Gastrocnemius medialis (tissue), 4 donors: ENCODE data around the gene TNS1. TPM values are rescaled to one million over a fixed set of nuclear protein-coding genes. Genes with fewer than 3 reads are reported as not detected.
A peak's percentile ranks its signal among the peaks of the same experiment; 100 is the strongest.
"Not testable (repeated sequence)": the region's sequence is repeated elsewhere in the genome, so short reads cannot be mapped to it uniquely, and the experiment has no call there.

Source experiments
- ATAC-seq, 2 donors: fragments of 150-250 bp; one replicate each; pipeline ENCODE4 v1.9.1; 2016
- DNase-seq, 2 donors: peaks; one replicate each; pipeline ENCODE4 v3.0.0-alpha.2; 2019
- H3K27ac ChIP-seq, 4 donors: fragments of 200-600 bp; sonication (generic); 1 replicate in 1 of 4; 2 replicates in 3 of 4; pipeline ENCODE4 v1.5.1; 2016 to 2018; ENCODE audit warnings: mild to moderate bottlenecking in 2 of 4, moderate library complexity in 1 of 4
- H3K27me3 ChIP-seq, 3 donors: fragments of 200-600 bp; sonication (generic) in 2 of 3; 1 replicate in 1 of 3; 2 replicates in 2 of 3; pipeline versions ENCODE4 v1.5.1 to v1.6.0; 2016 to 2019; ENCODE audit warnings: mild to moderate bottlenecking in 1 of 3, moderate library complexity in 1 of 3
- H3K36me3 ChIP-seq, 2 donors: fragments of 200-600 bp; sonication (generic) in 1 of 2; one replicate each; pipeline ENCODE4 v1.5.1; 2017 to 2018
- H3K4me1 ChIP-seq, 2 donors: fragments of 200-600 bp; sonication (generic) in 1 of 2; one replicate each; pipeline ENCODE4 v1.5.1; 2016 to 2017; ENCODE audit warnings: mild to moderate bottlenecking in 2 of 2
- H3K4me3 ChIP-seq, 4 donors: fragments of 200-600 bp; sonication (generic) in 3 of 4; 1 replicate in 1 of 4; 2 replicates in 3 of 4; pipeline ENCODE4 v1.5.1; 2016 to 2019; ENCODE audit warnings: mild to moderate bottlenecking in 2 of 4
- H3K9me3 ChIP-seq, 3 donors: fragments of 200-600 bp; sonication (generic) in 2 of 3; 1 replicate in 1 of 3; 2 replicates in 2 of 3; pipeline ENCODE4 v1.5.1; 2016 to 2019
- CTCF ChIP-seq, 5 experiments: fragments of 450-650 bp in 3 of 5; fragments of 200-600 bp in 2 of 5; sonication (generic) in 2 of 5; IDR thresholded peaks in 4 of 5; conservative IDR thresholded peaks in 1 of 5; 1 replicate in 4 of 5; 2 replicates in 1 of 5; pipeline ENCODE4 v1.5.1; 2016 to 2019; ENCODE audit warnings: antibody characterized with exemption in 5 of 5, mild to moderate bottlenecking in 3 of 5, moderate library complexity in 3 of 5
- POLR2A ChIP-seq, 2 donors: fragments of 450-650 bp; IDR thresholded peaks; one replicate each; pipeline ENCODE4 v1.6.1; 2017; ENCODE audit warnings: antibody characterized with exemption in 2 of 2, mild to moderate bottlenecking in 2 of 2, moderate library complexity in 2 of 2
- in situ Hi-C, 4 donors: fragments of 200-750 bp; cut with MboI; loops; one replicate each; pipeline versions ENCODE4 v1.15.0 to v1.8.0; 2017; ENCODE audit warnings: low sequenced_read_pairs in 4 of 4
- intact Hi-C: fragments of 100-400 bp; cut with DNase I; formaldehyde crosslinking; loops from one replicate; pipeline ENCODE4 v1.15.1; 2023; ENCODE audit warnings: low total_unique reads
- total RNA-seq, 4 donors: library from RNA; depleted of rRNA; stranded (reverse); fragments of >200 nt; gene quantifications; one replicate each; pipeline versions ENCODE4 v1.1.0 to v1.2.3, GENCODE V29; 2016

TNS1 gene
- total RNA-seq, 4 donors from 2014 or later: 407 to 670 (median 484) TPM

- in situ Hi-C loops: loop anchor here (5.0 to 10.0 kb wide), 3 partner anchors 99 to 256 kb away; no protein-coding TSS in a partner anchor
- TF ChIP-seq CTCF (IDR thresholded peaks at IDR 0.05 in 4 of 5, conservative IDR thresholded peaks at IDR 0.05 in 1 of 5): no peak
- no peak for TF ChIP-seq POLR2A (IDR thresholded peaks at IDR 0.05)
- DNase-seq (no peak), ATAC-seq (no peak)
- H3K27me3 ChIP-seq: no peaks in the 10 kb centered on the region
- no peaks in the 10 kb centered on the region for H3K9me3 ChIP-seq
- intact Hi-C loops: loop anchor here (1.0 to 5.0 kb wide), 3 partner anchors 84 to 200 kb away; no protein-coding TSS in a partner anchor
- H3K27ac ChIP-seq: no peak overlapping the region
- no peak overlapping the region for H3K4me3 ChIP-seq
- H3K36me3 ChIP-seq: no peaks in the 10 kb centered on the region
- H3K4me1 ChIP-seq: peaks cover 16 to 25% of the 10 kb centered on the region in 2 donors
These were observed 214.2 kb downstream of the TNS1 start for GRCh38 chr2:217788669-217789002.

GRCh38 chr2:217787160-217787877 is 215.5 kb downstream of the TNS1 start:
- H3K9me3 ChIP-seq: no peaks in the 10 kb centered on the region
- H3K27ac ChIP-seq: no peak overlapping the region
- no peak for TF ChIP-seq POLR2A (IDR thresholded peaks at IDR 0.05)
- TF ChIP-seq CTCF (IDR thresholded peaks at IDR 0.05 in 4 of 5, conservative IDR thresholded peaks at IDR 0.05 in 1 of 5): no peak
- in situ Hi-C loops (loop anchor here (5.0 to 10.0 kb wide), 3 partner anchors 100 to 257 kb away; no protein-coding TSS in a partner anchor), intact Hi-C loops (loop anchor here (2.0 to 5.0 kb wide), 2 partner anchors 85 to 247 kb away; no protein-coding TSS in a partner anchor)
- no peak overlapping the region for H3K4me3 ChIP-seq
- no peaks in the 10 kb centered on the region for H3K36me3 ChIP-seq
- no peak for ATAC-seq
- H3K27me3 ChIP-seq: no peaks in the 10 kb centered on the region
- H3K4me1 ChIP-seq: peaks cover 16 to 20% of the 10 kb centered on the region in 2 donors
- no peak for DNase-seq

- not testable (repeated sequence) for H3K36me3 ChIP-seq, H3K9me3 ChIP-seq, ATAC-seq, DNase-seq, H3K27me3 ChIP-seq, H3K27ac ChIP-seq, H3K4me3 ChIP-seq
- in situ Hi-C loops: loop anchor here (5.0 to 10.0 kb wide), 3 partner anchors 101 to 258 kb away; no protein-coding TSS in a partner anchor
- intact Hi-C loops: loop anchor here (2.0 to 5.0 kb wide), 2 partner anchors 86 to 248 kb away; no protein-coding TSS in a partner anchor
- peaks cover 16 to 20% of the 10 kb centered on the region in 2 donors for H3K4me1 ChIP-seq
These were observed 216.2 kb downstream of the TNS1 start for GRCh38 chr2:217786560-217786959.

- Histone ChIP-seq H3K27me3 (no peaks in the 10 kb centered on the region), H3K4me3 (no peak overlapping the region), H3K27ac (no peak overlapping the region), H3K36me3 (no peaks in the 10 kb centered on the region), H3K9me3 (no peaks in the 10 kb centered on the region), H3K4me1 (peaks cover 11 to 15% of the 10 kb centered on the region in 2 donors)
- ATAC-seq (peak; percentile 28 to 37), DNase-seq (peak in 1 of 2 donors; percentile 74)
- TF ChIP-seq CTCF (IDR thresholded peaks at IDR 0.05 in 4 of 5, conservative IDR thresholded peaks at IDR 0.05 in 1 of 5) (peak; percentile 96 to 97 (median 97)), POLR2A (IDR thresholded peaks at IDR 0.05) (no peak)
- intact Hi-C loops (loop anchor here (1.0 to 5.0 kb wide), 5 partner anchors 87 to 283 kb away; partner anchors contain the start of gene RUFY4), in situ Hi-C loops (loop anchor here (5.0 to 10.0 kb wide), 3 partner anchors 102 to 259 kb away; no protein-coding TSS in a partner anchor)
These were observed 217.2 kb downstream of the TNS1 start for GRCh38 chr2:217785544-217786045.

- TF ChIP-seq CTCF (IDR thresholded peaks at IDR 0.05 in 4 of 5, conservative IDR thresholded peaks at IDR 0.05 in 1 of 5): no peak
- TF ChIP-seq POLR2A (IDR thresholded peaks at IDR 0.05): no peak
- Histone ChIP-seq H3K27ac (no peak overlapping the region), H3K4me1 (peaks cover 8 to 10% of the 10 kb centered on the region in 2 donors), H3K9me3 (no peaks in the 10 kb centered on the region), H3K27me3 (no peaks in the 10 kb centered on the region), H3K36me3 (no peaks in the 10 kb centered on the region), H3K4me3 (no peak overlapping the region)
- ATAC-seq (no peak), DNase-seq (no peak)
- intact Hi-C loops (loop anchor here (1.0 to 5.0 kb wide), 4 partner anchors 87 to 284 kb away; partner anchors contain the start of gene RUFY4), in situ Hi-C loops (loop anchor here (5.0 to 10.0 kb wide), 3 partner anchors 102 to 260 kb away; no protein-coding TSS in a partner anchor)
These were observed 217.7 kb downstream of the TNS1 start for GRCh38 chr2:217784996-217785543.
